GM12878 (cell line): ENCODE measurements around the gene HDAC9. TPM values are rescaled to one million over a fixed set of nuclear protein-coding genes. Genes with fewer than 3 reads are reported as not detected.

Experiments used
- ATAC-seq: fragments of 200-7000 bp; cut with Tn5 transposase; 3 replicates; pipeline ENCODE4 v1.9.1; 2020; ENCODE audit warnings: mild to moderate bottlenecking, moderate library complexity
- BruUV-seq: library from RNA; stranded (reverse); fragments of 400-500 nt; replicated peaks from 2 replicates; lab custom pipeline; 2021; lab: Mats Ljungman, UMichigan
- CTCF ChIA-PET: fragments of 300-600 bp; sonication (Branson Sonifier 250); formaldehyde crosslinking; extraction: SDS; loops from one replicate; lab custom pipeline; 2021; ENCODE audit warnings: inconsistent platforms; lab: Yijun Ruan, JAX
- POLR2A ChIA-PET: fragments of 350-600 bp; formaldehyde crosslinking; extraction: SDS; loops from one replicate; lab custom pipeline; 2021; ENCODE audit warnings: inconsistent platforms; lab: Charles Lee
- RAD21 ChIA-PET: fragments of 300-600 bp; sonication (Branson Sonifier 250); formaldehyde crosslinking; loops from one replicate; lab custom pipeline; 2023; ENCODE audit warnings: antibody characterized with exemption; ENCODE audit not compliant: unreplicated experiment; lab: Charles Lee
- SMC1A ChIA-PET: fragments of 300-600 bp; sonication (Branson Sonifier 250); formaldehyde crosslinking; loops from one replicate; lab custom pipeline; 2023; ENCODE audit not compliant: unreplicated experiment, uncharacterized antibody; lab: Charles Lee
- DNase-seq: peaks from one replicate; pipeline ENCODE4 v3.0.0-alpha.2; 2011; ENCODE audit warnings: low read depth, low spot score
- FAIRE-seq: peaks from 3 replicates; lab custom pipeline; 2011; peaks lifted over from hg19 to GRCh38; lab: Jason Lieb, UNC
- H2AFZ ChIP-seq: 2 replicates; pipeline ENCODE4 v1.6.0; 2011; ENCODE audit warnings: low read depth, low read length, control low read depth; ENCODE audit not compliant: control insufficient read depth
- H3K27ac ChIP-seq: 2 replicates; pipeline ENCODE4 v1.5.1; 2011; ENCODE audit warnings: control low read depth; ENCODE audit not compliant: control insufficient read depth, insufficient read depth
- H3K27me3 ChIP-seq, 2 experiments: replicated peaks in 1 of 2; 2 replicates each; pipeline versions ENCODE4 v1.6.0 to v1.6.1; 2011; ENCODE audit warnings: low read length in 1 of 2; ENCODE audit not compliant: control insufficient read depth in 2 of 2, insufficient read depth in 2 of 2
- H3K36me3 ChIP-seq, 2 experiments: 2 replicates each; pipeline ENCODE4 v1.5.1; 2011; ENCODE audit warnings: low read length in 1 of 2; ENCODE audit not compliant: control insufficient read depth in 2 of 2, insufficient read depth in 2 of 2
- H3K4me1 ChIP-seq: 2 replicates; pipeline ENCODE4 v1.6.1; 2011; ENCODE audit warnings: mild to moderate bottlenecking, low read length, moderate library complexity, mixed read lengths; ENCODE audit not compliant: control insufficient read depth, insufficient read depth
- H3K4me2 ChIP-seq: 2 replicates; pipeline ENCODE4 v1.6.0; 2011; ENCODE audit warnings: control low read depth; ENCODE audit not compliant: control insufficient read depth, insufficient read depth
- H3K4me3 ChIP-seq: fragments of 200-600 bp; sonication (generic); 2 replicates; pipeline ENCODE4 v1.5.1; 2016
- H3K79me2 ChIP-seq: 2 replicates; pipeline ENCODE4 v1.6.0; 2011; ENCODE audit warnings: low read length; ENCODE audit not compliant: control insufficient read depth, insufficient read depth
- H3K9ac ChIP-seq: 2 replicates; pipeline ENCODE4 v1.8.0; 2011; ENCODE audit warnings: low read length, control low read depth, mixed read lengths; ENCODE audit not compliant: control insufficient read depth, insufficient read depth
- H3K9me3 ChIP-seq: replicated peaks from 3 replicates; pipeline ENCODE4 v1.5.1; 2011; ENCODE audit warnings: mild to moderate bottlenecking, low read length; ENCODE audit not compliant: control insufficient read depth, insufficient read depth
- H4K20me1 ChIP-seq: 2 replicates; pipeline ENCODE4 v1.6.0; 2011; ENCODE audit not compliant: control insufficient read depth, insufficient read depth
- CHD1 ChIP-seq: IDR thresholded peaks from 2 replicates; pipeline ENCODE4 v1.6.1; 2012; ENCODE audit warnings: low read depth, low read length, improper control_type of control experiment
- ESRRA ChIP-seq: IDR thresholded peaks from 2 replicates; pipeline ENCODE4 v1.6.1; 2012; ENCODE audit warnings: mild to moderate bottlenecking, low read length, improper control_type of control experiment
- JUND ChIP-seq: IDR thresholded peaks from 2 replicates; pipeline ENCODE4 v1.6.1; 2012; ENCODE audit warnings: low read depth, mild to moderate bottlenecking, low read length, improper control_type of control experiment, moderate library complexity
- SIX5 ChIP-seq: IDR thresholded peaks from 2 replicates; pipeline ENCODE4 v1.6.1; 2011; ENCODE audit warnings: mild to moderate bottlenecking, low read depth, low read length, moderate library complexity; ENCODE audit not compliant: severe bottlenecking
- SMAD5 ChIP-seq: IDR thresholded peaks from 2 replicates; pipeline ENCODE4 v1.6.1; 2016; ENCODE audit warnings: antibody characterized with exemption, low read depth
- SRF ChIP-seq, 2 experiments: IDR thresholded peaks; 2 replicates each; pipeline ENCODE4 v1.6.1; 2011; ENCODE audit warnings: low read depth in 2 of 2, low read length in 2 of 2, mild to moderate bottlenecking in 1 of 2, moderate library complexity in 1 of 2
- STAT1 ChIP-seq: fragments of 450-650 bp; conservative IDR thresholded peaks from 2 replicates; pipeline ENCODE4 v1.6.1; 2014; ENCODE audit warnings: antibody characterized with exemption, mild to moderate bottlenecking
- SUPT20H ChIP-seq: IDR thresholded peaks from 2 replicates; pipeline ENCODE4 v1.6.1; 2011; ENCODE audit warnings: low read depth, mild to moderate bottlenecking, low read length, moderate library complexity, borderline replicate concordance; ENCODE audit not compliant: control insufficient read depth
- TCF3 ChIP-seq: IDR thresholded peaks from 2 replicates; pipeline ENCODE4 v1.6.1; 2012; ENCODE audit warnings: low read depth, mild to moderate bottlenecking, low read length, borderline replicate concordance; ENCODE audit not compliant: insufficient read depth
- WGBS: methylation state at CpG from one replicate; pipeline ENCODE4 v1.1.6; 2016; ENCODE audit warnings: low lambda C conversion rate; ENCODE audit not compliant: insufficient replicate concordance, insufficient coverage; ENCODE audit errors: missing lambda C conversion rate; 5-methylcytosine and 5-hydroxymethylcytosine counted together
- in situ Hi-C: fragments of 300-500 bp; cut with MboI; formaldehyde crosslinking; loops from 9 replicates; pipeline ENCODE4 v1.14.3; 2018; ENCODE audit warnings: mixed read lengths
- intact Hi-C: fragments of 100-400 bp; cut with micrococcal nuclease; formaldehyde crosslinking; loops from one replicate; pipeline ENCODE4 v1.14.2; 2022; ENCODE audit not compliant: unreplicated experiment
- polyA plus RNA-seq, 11 experiments: library from polyadenylated mRNA; depleted of rRNA in 4 of 11; unstranded in 6 of 11; stranded (reverse) in 5 of 11; fragments of >200 nt; fragmentation: Nextera tagmentation in 4 of 11; fragmentation: Illumina TruSeq in 1 of 11; extraction: Ambion mirVana in 4 of 11; extraction: Trizol in 1 of 11; gene quantifications; 1 replicate in 1 of 11; 2 replicates in 10 of 11; pipeline versions ENCODE4 v1.2.1 to v1.2.3, GENCODE V29; 2011 to 2016; ENCODE audit warnings: inconsistent platforms in 2 of 11, missing spikeins in 2 of 11, low read depth in 1 of 11
- total RNA-seq, 4 experiments: library from RNA; depleted of rRNA in 3 of 4; stranded (reverse); fragments of >200 nt in 3 of 4; fragmentation: Illumina TruSeq in 1 of 4; extraction: Trizol in 1 of 4; gene quantifications; 2 replicates each; pipeline versions ENCODE4 v1.2.1 to v1.2.3, GENCODE V29; 2013 to 2021
- TF ChIP-seq, protein P1 (sequence below): fragments of 450-650 bp; formaldehyde crosslinking; IDR thresholded peaks from 2 replicates; pipeline ENCODE4 v1.4.0; 2020; ENCODE audit warnings: mild to moderate bottlenecking, moderate library complexity
- TF ChIP-seq, protein P2 (sequence below): fragments of 450-650 bp; IDR thresholded peaks from 2 replicates; pipeline ENCODE4 v1.6.1; 2017; ENCODE audit warnings: antibody characterized with exemption, mild to moderate bottlenecking, moderate library complexity
- TF ChIP-seq, protein P3 (sequence below): fragments of 450-650 bp; IDR thresholded peaks from 2 replicates; pipeline ENCODE4 v1.6.1; 2017; ENCODE audit warnings: borderline replicate concordance
- TF ChIP-seq, protein P4 (sequence below): fragments of 450-650 bp; IDR thresholded peaks from 2 replicates; pipeline ENCODE4 v1.6.1; 2018; ENCODE audit warnings: borderline replicate concordance, mild to moderate bottlenecking; ENCODE audit not compliant: partially characterized antibody

HDAC9 gene
- total and polyA plus RNA-seq, 10 of the 15 experiments (the other 5 are each of a cell fraction or from before 2014, with no cell fraction given) = 0.73 to 12.8 (median 0.92) TPM

DNA sequence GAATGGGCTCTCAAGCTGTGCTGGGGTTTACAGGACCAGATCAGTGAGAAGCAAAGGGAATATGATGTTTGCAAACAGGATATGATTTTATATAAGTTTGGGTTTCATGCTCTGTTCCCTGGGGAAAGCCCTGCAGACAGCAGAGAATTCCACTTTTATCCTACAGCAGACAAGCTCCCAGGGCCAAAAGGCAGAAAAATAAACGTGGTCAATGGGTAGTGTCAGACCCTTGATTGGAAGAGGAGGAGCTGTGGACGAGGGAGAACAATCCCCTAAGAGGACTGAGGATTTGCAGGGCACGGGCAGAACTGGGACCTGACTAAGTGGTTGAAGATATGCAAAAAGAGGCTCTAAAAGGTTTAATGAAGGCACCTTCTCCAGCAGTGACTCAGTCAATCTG is 275.3 kb downstream of the HDAC9 start:
- Histone ChIP-seq H2AFZ (no peak overlapping the region), H3K9ac (no peak overlapping the region), H3K4me2 (no peak overlapping the region), H3K27ac (no peak overlapping the region), H3K9me3 (no peaks in the 10 kb centered on the region), H4K20me1 (no peaks in the 10 kb centered on the region), H3K27me3 (no peaks in the 10 kb centered on the region), H3K79me2 (no peaks in the 10 kb centered on the region), H3K36me3 (no peaks in the 10 kb centered on the region), H3K4me3 (no peak overlapping the region), H3K4me1 (no peaks in the 10 kb centered on the region)
- in situ Hi-C loops = no loop called here
- POLR2A ChIA-PET = interaction anchor here (0.6 kb wide), 1 partner anchor 17 kb away, joined by 3 read pairs; no protein-coding TSS in a partner anchor
- SMC1A ChIA-PET = interaction anchor here (1.5 kb wide), 1 partner anchor 9 kb away, joined by 6 read pairs; no protein-coding TSS in a partner anchor
- RAD21 ChIA-PET = no interaction called here
- CTCF ChIA-PET = no interaction called here
- BruUV-seq = no TSS peak
- ATAC-seq (no peak), FAIRE-seq (no peak), DNase-seq (no peak)
- intact Hi-C loops = no loop called here
- WGBS = 4% methylated on average over 3 of the region's 3 CpGs
- no peak for TF ChIP-seq SUPT20H
- TF ChIP-seq, protein P1, sequence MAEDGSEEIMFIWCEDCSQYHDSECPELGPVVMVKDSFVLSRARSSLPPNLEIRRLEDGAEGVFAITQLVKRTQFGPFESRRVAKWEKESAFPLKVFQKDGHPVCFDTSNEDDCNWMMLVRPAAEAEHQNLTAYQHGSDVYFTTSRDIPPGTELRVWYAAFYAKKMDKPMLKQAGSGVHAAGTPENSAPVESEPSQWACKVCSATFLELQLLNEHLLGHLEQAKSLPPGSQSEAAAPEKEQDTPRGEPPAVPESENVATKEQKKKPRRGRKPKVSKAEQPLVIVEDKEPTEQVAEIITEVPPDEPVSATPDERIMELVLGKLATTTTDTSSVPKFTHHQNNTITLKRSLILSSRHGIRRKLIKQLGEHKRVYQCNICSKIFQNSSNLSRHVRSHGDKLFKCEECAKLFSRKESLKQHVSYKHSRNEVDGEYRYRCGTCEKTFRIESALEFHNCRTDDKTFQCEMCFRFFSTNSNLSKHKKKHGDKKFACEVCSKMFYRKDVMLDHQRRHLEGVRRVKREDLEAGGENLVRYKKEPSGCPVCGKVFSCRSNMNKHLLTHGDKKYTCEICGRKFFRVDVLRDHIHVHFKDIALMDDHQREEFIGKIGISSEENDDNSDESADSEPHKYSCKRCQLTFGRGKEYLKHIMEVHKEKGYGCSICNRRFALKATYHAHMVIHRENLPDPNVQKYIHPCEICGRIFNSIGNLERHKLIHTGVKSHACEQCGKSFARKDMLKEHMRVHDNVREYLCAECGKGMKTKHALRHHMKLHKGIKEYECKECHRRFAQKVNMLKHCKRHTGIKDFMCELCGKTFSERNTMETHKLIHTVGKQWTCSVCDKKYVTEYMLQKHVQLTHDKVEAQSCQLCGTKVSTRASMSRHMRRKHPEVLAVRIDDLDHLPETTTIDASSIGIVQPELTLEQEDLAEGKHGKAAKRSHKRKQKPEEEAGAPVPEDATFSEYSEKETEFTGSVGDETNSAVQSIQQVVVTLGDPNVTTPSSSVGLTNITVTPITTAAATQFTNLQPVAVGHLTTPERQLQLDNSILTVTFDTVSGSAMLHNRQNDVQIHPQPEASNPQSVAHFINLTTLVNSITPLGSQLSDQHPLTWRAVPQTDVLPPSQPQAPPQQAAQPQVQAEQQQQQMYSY = no peak
- TF ChIP-seq SIX5 = no peak
- no peak for TF ChIP-seq ESRRA
- no peak for TF ChIP-seq TCF3
- no peak for TF ChIP-seq SMAD5
- no peak for TF ChIP-seq CHD1
- TF ChIP-seq STAT1 = no peak
- TF ChIP-seq JUND = no peak
- TF ChIP-seq, protein P2, sequence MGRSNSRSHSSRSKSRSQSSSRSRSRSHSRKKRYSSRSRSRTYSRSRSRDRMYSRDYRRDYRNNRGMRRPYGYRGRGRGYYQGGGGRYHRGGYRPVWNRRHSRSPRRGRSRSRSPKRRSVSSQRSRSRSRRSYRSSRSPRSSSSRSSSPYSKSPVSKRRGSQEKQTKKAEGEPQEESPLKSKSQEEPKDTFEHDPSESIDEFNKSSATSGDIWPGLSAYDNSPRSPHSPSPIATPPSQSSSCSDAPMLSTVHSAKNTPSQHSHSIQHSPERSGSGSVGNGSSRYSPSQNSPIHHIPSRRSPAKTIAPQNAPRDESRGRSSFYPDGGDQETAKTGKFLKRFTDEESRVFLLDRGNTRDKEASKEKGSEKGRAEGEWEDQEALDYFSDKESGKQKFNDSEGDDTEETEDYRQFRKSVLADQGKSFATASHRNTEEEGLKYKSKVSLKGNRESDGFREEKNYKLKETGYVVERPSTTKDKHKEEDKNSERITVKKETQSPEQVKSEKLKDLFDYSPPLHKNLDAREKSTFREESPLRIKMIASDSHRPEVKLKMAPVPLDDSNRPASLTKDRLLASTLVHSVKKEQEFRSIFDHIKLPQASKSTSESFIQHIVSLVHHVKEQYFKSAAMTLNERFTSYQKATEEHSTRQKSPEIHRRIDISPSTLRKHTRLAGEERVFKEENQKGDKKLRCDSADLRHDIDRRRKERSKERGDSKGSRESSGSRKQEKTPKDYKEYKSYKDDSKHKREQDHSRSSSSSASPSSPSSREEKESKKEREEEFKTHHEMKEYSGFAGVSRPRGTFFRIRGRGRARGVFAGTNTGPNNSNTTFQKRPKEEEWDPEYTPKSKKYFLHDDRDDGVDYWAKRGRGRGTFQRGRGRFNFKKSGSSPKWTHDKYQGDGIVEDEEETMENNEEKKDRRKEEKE = no peak
- no peak for TF ChIP-seq SRF (IDR thresholded peaks at IDR 0.05; ENCODE audit: low read depth in 2 of 2, low read length in 2 of 2)
- TF ChIP-seq, protein P3, sequence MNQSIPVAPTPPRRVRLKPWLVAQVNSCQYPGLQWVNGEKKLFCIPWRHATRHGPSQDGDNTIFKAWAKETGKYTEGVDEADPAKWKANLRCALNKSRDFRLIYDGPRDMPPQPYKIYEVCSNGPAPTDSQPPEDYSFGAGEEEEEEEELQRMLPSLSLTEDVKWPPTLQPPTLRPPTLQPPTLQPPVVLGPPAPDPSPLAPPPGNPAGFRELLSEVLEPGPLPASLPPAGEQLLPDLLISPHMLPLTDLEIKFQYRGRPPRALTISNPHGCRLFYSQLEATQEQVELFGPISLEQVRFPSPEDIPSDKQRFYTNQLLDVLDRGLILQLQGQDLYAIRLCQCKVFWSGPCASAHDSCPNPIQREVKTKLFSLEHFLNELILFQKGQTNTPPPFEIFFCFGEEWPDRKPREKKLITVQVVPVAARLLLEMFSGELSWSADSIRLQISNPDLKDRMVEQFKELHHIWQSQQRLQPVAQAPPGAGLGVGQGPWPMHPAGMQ = no peak
- TF ChIP-seq, protein P4, sequence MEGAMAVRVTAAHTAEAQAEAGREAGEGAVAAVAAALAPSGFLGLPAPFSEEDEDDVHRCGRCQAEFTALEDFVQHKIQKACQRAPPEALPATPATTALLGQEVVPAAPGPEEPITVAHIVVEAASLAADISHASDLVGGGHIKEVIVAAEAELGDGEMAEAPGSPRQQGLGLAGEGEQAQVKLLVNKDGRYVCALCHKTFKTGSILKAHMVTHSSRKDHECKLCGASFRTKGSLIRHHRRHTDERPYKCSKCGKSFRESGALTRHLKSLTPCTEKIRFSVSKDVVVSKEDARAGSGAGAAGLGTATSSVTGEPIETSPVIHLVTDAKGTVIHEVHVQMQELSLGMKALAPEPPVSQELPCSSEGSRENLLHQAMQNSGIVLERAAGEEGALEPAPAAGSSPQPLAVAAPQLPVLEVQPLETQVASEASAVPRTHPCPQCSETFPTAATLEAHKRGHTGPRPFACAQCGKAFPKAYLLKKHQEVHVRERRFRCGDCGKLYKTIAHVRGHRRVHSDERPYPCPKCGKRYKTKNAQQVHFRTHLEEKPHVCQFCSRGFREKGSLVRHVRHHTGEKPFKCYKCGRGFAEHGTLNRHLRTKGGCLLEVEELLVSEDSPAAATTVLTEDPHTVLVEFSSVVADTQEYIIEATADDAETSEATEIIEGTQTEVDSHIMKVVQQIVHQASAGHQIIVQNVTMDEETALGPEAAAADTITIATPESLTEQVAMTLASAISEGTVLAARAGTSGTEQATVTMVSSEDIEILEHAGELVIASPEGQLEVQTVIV = no peak
